CMK (cell line): ENCODE measurements around the gene ATP5F1C.

Experiments
- DNase-seq: peaks from one replicate; pipeline ENCODE4 v3.0.0-alpha.2; 2010; ENCODE audit warnings: low read depth

Gene ATP5F1C

DNA sequence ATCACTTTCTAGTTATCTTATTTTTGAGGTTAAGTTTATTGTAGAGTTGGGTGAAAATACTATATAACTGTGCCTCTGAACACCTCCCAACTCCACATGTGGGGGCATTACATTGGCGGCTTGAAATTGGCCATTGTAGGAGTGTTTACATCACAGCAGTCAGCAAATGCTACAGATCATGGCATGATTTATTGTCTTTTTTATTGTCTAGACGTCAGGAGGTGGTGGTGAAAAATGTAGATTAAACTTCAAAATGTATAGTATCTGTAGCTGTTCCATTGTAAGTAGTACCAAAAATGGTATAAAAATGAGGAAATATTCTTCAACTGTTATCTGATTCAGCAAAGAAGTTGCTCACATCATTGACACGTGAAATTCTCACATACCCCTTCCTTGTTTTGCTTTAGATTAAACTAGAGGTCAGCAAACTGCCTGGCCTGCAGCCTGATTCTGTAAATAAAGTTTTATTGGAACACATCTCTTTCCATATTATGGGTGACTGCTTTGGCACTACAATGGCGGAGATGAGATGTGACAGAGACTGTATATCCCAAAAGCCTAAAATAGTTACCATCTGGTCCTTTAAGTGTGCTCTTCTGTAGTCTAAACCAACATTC is 65.4 kb downstream of the ATP5F1C start:
- no peak for DNase-seq

DNA sequence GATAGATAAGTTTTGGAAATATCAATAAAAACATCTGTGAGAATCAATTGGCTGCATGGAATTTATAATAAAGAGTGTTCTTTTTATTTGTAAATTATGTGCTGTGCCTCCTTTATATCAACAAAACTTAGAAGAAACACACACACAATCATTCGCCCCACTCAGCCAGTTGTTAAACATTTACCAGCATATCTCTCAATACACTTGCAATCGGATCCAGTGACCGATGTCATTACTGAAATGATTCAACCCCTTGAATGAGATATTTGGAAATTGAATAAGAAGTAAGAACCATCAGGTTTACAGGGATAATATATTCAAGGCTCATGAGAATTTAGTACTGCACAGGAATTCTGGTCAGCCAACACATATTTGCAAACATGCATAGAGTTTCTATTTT is 65.9 kb downstream of the ATP5F1C start:
- DNase-seq: no peak

DNA sequence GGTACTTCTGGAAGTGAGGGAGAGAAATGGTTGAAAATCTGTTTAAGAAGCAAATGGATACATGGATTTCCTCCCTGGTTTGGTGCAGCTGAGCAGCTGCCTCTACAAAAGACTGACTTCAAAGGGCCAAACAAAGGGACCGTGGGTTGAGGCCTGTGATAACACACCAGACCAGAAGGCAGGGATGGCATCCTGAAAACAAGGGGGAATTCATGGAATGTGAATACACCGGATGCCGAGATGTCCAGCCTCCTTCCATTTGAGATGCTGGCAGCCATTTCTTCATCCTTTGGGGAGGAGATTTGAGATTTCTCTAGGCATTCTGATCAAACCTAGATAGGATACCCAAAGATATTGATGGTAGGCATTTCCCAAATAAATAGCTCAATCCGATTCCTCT is 67.2 kb downstream of the ATP5F1C start:
- DNase-seq: no peak

DNA sequence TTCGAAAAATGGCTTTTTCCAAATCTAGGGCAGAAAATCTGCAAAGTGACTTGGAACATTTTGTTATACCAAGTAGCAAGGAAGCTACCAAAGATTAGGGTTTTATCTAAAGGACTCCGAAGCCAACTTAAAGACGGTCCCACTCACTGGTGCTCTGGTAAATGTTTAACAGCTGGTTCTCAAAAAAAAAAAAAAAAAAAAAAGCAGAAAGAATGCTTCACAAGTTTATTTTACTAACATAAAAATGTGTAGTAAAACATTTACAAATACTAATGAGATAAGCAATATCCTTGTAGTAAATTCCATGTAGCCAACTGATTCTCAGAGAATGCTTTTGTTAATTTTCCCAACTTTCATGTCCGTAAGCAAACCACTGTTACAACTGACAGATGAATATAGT is 68.7 kb downstream of the ATP5F1C start:
- no peak for DNase-seq

DNA sequence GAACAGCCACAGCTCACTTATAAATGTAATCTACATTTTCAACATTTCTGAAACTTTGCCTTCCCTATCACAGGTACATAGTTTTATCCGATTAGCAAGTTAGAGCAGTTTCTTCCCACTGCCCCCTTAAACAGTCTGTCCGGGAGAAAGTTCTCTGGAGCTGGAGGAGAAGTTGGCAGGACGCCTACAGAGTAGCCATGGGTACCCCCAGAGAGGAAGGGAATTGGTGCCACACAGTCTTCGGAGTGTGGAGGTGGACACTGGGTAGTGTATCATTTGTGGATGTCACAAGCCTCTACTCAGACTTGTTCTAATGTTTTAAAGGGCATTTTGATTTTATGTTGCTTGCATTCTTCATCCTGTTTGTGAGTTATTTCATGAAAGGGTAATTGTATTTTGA is 69.3 kb downstream of the ATP5F1C start:
- no peak for DNase-seq
